GM23248 (cell line): ENCODE results near the gene PSMB11. TPM values are rescaled to one million over a fixed set of nuclear protein-coding genes. Genes with fewer than 3 reads are reported as not detected.
A peak's percentile ranks its signal among the peaks of the same experiment; 100 is the strongest.

Experiments
- DNase-seq: peaks from one replicate; pipeline ENCODE4 v3.0.0-alpha.2; 2015
- H2AFZ ChIP-seq: fragments of 200-600 bp; sonication (generic); 2 replicates; pipeline ENCODE4 v1.6.1; 2016; ENCODE audit warnings: antibody characterized with exemption
- H3F3A ChIP-seq: fragments of 200-600 bp; sonication (generic); 2 replicates; pipeline ENCODE4 v1.6.1; 2016; ENCODE audit warnings: mild to moderate bottlenecking, antibody characterized with exemption, mixed run types; ENCODE audit not compliant: insufficient read depth
- H3K27ac ChIP-seq: fragments of 200-600 bp; sonication (generic); 2 replicates; pipeline ENCODE4 v1.5.1; 2016; ENCODE audit warnings: mild to moderate bottlenecking
- H3K27me3 ChIP-seq: fragments of 200-600 bp; sonication (generic); replicated peaks from 2 replicates; pipeline ENCODE4 v1.6.1; 2016; ENCODE audit warnings: mild to moderate bottlenecking; ENCODE audit not compliant: insufficient read depth
- H3K36me3 ChIP-seq: fragments of 200-600 bp; sonication (generic); 2 replicates; pipeline ENCODE4 v1.6.1; 2016; ENCODE audit warnings: low read depth, mild to moderate bottlenecking
- H3K4me1 ChIP-seq: fragments of 200-600 bp; sonication (generic); 2 replicates; pipeline ENCODE4 v1.6.1; 2016; ENCODE audit warnings: mild to moderate bottlenecking; ENCODE audit not compliant: insufficient read depth
- H3K4me2 ChIP-seq: fragments of 200-600 bp; sonication (generic); one replicate; pipeline ENCODE4 v1.6.1; 2016; ENCODE audit warnings: mild to moderate bottlenecking; ENCODE audit not compliant: unreplicated experiment
- H3K4me3 ChIP-seq: fragments of 200-600 bp; sonication (generic); 2 replicates; pipeline ENCODE4 v1.5.1; 2016; ENCODE audit warnings: mild to moderate bottlenecking
- H3K79me2 ChIP-seq: fragments of 200-600 bp; sonication (generic); 2 replicates; pipeline ENCODE4 v1.6.1; 2016; ENCODE audit warnings: mild to moderate bottlenecking; ENCODE audit not compliant: insufficient read depth
- H3K9ac ChIP-seq: fragments of 200-600 bp; sonication (generic); 2 replicates; pipeline ENCODE4 v1.6.1; 2016; ENCODE audit warnings: mild to moderate bottlenecking
- H3K9me2 ChIP-seq: fragments of 200-600 bp; sonication (generic); 2 replicates; pipeline ENCODE4 v1.6.1; 2016; ENCODE audit warnings: mixed run types, mild to moderate bottlenecking, moderate library complexity; ENCODE audit not compliant: insufficient read depth
- H3K9me3 ChIP-seq: fragments of 200-600 bp; sonication (generic); one replicate; pipeline ENCODE4 v1.6.1; 2017; ENCODE audit warnings: low read depth
- H4K20me1 ChIP-seq: fragments of 200-600 bp; sonication (generic); 2 replicates; pipeline ENCODE4 v1.6.0; 2016; ENCODE audit not compliant: insufficient read depth
- EZH2 ChIP-seq: fragments of 200-600 bp; sonication (generic); IDR thresholded peaks from 2 replicates; pipeline ENCODE4 v1.6.1; 2018; ENCODE audit warnings: antibody characterized with exemption, mild to moderate bottlenecking; ENCODE audit not compliant: insufficient read depth, poor library complexity, severe bottlenecking
- EZH2phosphoT487 ChIP-seq: fragments of 200-600 bp; sonication (generic); IDR thresholded peaks from 2 replicates; pipeline ENCODE4 v1.6.1; 2018; ENCODE audit warnings: antibody characterized with exemption, moderate library complexity, mild to moderate bottlenecking, low read depth; ENCODE audit not compliant: insufficient read depth
- WGBS, 2 experiments: methylation state at CpG; one replicate each; pipeline ENCODE4 v1.1.6; 2015 to 2017; ENCODE audit warnings: low lambda C conversion rate in 2 of 2, low coverage in 1 of 2; ENCODE audit errors: missing lambda C conversion rate in 2 of 2; 5-methylcytosine and 5-hydroxymethylcytosine counted together
- in situ Hi-C: fragments of 300-500 bp; cut with MboI; formaldehyde crosslinking; loops from 2 replicates; pipeline ENCODE4 v1.15.0; 2020
- polyA plus RNA-seq: library from polyadenylated mRNA; unstranded; fragments of >200 nt; fragmentation: Nextera tagmentation; extraction: Ambion mirVana; gene quantifications from 2 replicates; pipeline ENCODE4 v1.2.1, GENCODE V29; 2016
- total RNA-seq: library from RNA; depleted of rRNA; stranded (reverse); fragments of >200 nt; shearing (Covaris generic); gene quantifications from 2 replicates; pipeline ENCODE4 v1.2.3, GENCODE V29; 2014

PSMB11 gene
- total and polyA plus RNA-seq, 2 experiments from 2014 or later: not detected

GRCh38 chr14:23079716-23080115, 37.7 kb downstream of the PSMB11 start:
- H3K4me2 ChIP-seq: peak overlapping the region; percentile 75
- H3K4me3 ChIP-seq: 0 out of 2 replicates have a peak overlapping the region, but pooled peaks have one; percentile 36
- WGBS, 2 experiments: 43 to 48% methylated on average over 2 of the region's 2 CpGs
- no peaks in the 10 kb centered on the region for H4K20me1 ChIP-seq
- H3K9me2 ChIP-seq: no peaks in the 10 kb centered on the region
- in situ Hi-C loops: no loop called here
- H3K27ac ChIP-seq: peak overlapping the region; percentile 96
- H2AFZ ChIP-seq: no peak overlapping the region
- no peaks in the 10 kb centered on the region for H3K27me3 ChIP-seq
- peaks cover 45% of the 10 kb centered on the region for H3K4me1 ChIP-seq
- peak; percentile 81 for DNase-seq
- peaks cover 71% of the 10 kb centered on the region for H3K79me2 ChIP-seq
- H3K9ac ChIP-seq: peak overlapping the region; percentile 79
- H3F3A ChIP-seq: peaks cover 56% of the 10 kb centered on the region
- H3K9me3 ChIP-seq: no peaks in the 10 kb centered on the region
- H3K36me3 ChIP-seq: peaks cover 72% of the 10 kb centered on the region
- TF ChIP-seq EZH2phosphoT487 (no peak), EZH2 (no peak)

- Histone ChIP-seq H3K79me2 (peaks cover 67% of the 10 kb centered on the region), H3K9ac (peak overlapping the region; percentile 79), H3F3A (peaks cover 63% of the 10 kb centered on the region), H4K20me1 (no peaks in the 10 kb centered on the region), H3K9me2 (no peaks in the 10 kb centered on the region), H3K9me3 (no peaks in the 10 kb centered on the region), H3K27me3 (no peaks in the 10 kb centered on the region), H3K4me2 (peak overlapping the region; percentile 50), H2AFZ (no peak overlapping the region), H3K36me3 (peaks cover 74% of the 10 kb centered on the region), H3K27ac (peak overlapping the region; percentile 96), H3K4me1 (peaks cover 50% of the 10 kb centered on the region), H3K4me3 (no peak overlapping the region)
- 86 to 95% methylated on average over 1 of the region's 1 CpG for WGBS, 2 experiments
- TF ChIP-seq EZH2phosphoT487 (no peak), EZH2 (no peak)
- in situ Hi-C loops: no loop called here
- DNase-seq: no peak
These were observed 38.5 kb downstream of the PSMB11 start for GRCh38 chr14:23080474-23080873.

GRCh38 chr14:23085458-23085857, 43.4 kb downstream of the PSMB11 start:
- peak; percentile 86 for DNase-seq
- Histone ChIP-seq H3K27ac (peak overlapping the region; percentile 73), H3K36me3 (peaks cover 87% of the 10 kb centered on the region), H3K4me1 (peaks cover 28% of the 10 kb centered on the region), H3K79me2 (peaks cover 85% of the 10 kb centered on the region), H3K4me3 (no peak overlapping the region), H3K9ac (peak overlapping the region; percentile 38; the same call in 1 of the 2 replicates), H3K27me3 (no peaks in the 10 kb centered on the region), H3K9me2 (no peaks in the 10 kb centered on the region), H3K4me2 (peak overlapping the region; percentile 27), H3K9me3 (no peaks in the 10 kb centered on the region), H2AFZ (no peak overlapping the region), H4K20me1 (0 out of 2 replicates have a peak, but pooled peaks cover 3% of the 10 kb centered on the region), H3F3A (peaks cover 70% of the 10 kb centered on the region)
- 63% methylated on average over 3 of the region's 3 CpGs for WGBS, 2 experiments
- TF ChIP-seq EZH2 (no peak), EZH2phosphoT487 (no peak)
- in situ Hi-C loops: no loop called here

GRCh38 chr14:23086565-23086964, 44.6 kb downstream of the PSMB11 start:
- H3K9me3 ChIP-seq: no peaks in the 10 kb centered on the region
- no peaks in the 10 kb centered on the region for H3K27me3 ChIP-seq
- peaks cover 78% of the 10 kb centered on the region for H3K36me3 ChIP-seq
- no peak overlapping the region for H2AFZ ChIP-seq
- 0 out of 2 replicates have a peak, but pooled peaks cover 3% of the 10 kb centered on the region for H4K20me1 ChIP-seq
- H3K27ac ChIP-seq: peak overlapping the region; percentile 73
- H3K4me2 ChIP-seq: no peak overlapping the region
- DNase-seq: no peak
- peaks cover 19% of the 10 kb centered on the region for H3K4me1 ChIP-seq
- in situ Hi-C loops: no loop called here
- no peak overlapping the region; the same call in 1 of the 2 replicates for H3K9ac ChIP-seq
- no peak overlapping the region for H3K4me3 ChIP-seq
- TF ChIP-seq EZH2 (no peak), EZH2phosphoT487 (no peak)
- H3K79me2 ChIP-seq: peaks cover 92% of the 10 kb centered on the region
- H3K9me2 ChIP-seq: no peaks in the 10 kb centered on the region
- WGBS, 2 experiments: 88 to 100% methylated on average over 1 of the region's 1 CpG
- H3F3A ChIP-seq: peaks cover 59% of the 10 kb centered on the region
